Measurements from ENCODE around the gene ACSM5.

The ACSM5 gene, protein sequence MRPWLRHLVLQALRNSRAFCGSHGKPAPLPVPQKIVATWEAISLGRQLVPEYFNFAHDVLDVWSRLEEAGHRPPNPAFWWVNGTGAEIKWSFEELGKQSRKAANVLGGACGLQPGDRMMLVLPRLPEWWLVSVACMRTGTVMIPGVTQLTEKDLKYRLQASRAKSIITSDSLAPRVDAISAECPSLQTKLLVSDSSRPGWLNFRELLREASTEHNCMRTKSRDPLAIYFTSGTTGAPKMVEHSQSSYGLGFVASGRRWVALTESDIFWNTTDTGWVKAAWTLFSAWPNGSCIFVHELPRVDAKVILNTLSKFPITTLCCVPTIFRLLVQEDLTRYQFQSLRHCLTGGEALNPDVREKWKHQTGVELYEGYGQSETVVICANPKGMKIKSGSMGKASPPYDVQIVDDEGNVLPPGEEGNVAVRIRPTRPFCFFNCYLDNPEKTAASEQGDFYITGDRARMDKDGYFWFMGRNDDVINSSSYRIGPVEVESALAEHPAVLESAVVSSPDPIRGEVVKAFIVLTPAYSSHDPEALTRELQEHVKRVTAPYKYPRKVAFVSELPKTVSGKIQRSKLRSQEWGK

DNA sequence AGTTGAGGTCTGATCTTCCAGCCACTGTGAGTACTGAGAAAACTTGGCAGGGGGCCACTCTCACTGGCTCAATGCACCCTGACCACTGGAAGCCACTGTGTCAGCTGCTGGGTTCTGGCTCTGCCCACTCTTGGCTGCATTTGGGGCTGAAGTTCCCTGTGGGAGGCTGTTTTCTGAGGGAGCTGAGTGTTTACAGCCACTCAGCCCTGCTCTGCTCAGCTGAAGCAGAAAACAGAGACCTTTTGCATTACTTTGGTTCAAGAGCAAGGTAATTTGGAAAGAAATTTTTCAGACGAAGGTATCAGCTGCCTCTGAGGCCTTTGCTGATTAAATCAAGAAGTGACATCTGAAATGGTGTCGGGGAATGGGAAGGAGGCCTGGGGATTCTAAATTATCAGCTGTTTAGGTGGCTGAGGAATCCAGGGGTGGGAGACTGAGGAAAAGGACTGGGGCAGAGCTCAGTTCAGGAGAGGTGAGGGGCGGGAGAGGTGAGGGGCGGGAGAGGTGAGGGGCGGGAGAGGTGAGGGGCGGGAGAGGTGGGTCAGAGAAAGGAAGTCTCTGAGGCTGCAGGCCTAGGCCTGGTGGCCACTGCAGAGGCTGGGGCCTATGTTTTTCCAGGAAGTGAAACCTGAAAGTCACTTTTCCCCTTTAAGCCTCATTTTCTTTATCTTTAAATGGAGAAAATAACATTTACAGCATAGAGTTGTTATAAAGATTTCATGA is at the start of gene ACSM5:
Gene ACSM5, plus strand, starts transcription at position 137 of the 723 bp plus-strand sequence. CDS start 1,951 bp downstream, outside the sequence.
- no peak for DNase-seq

- DNase-seq = no peak
These were observed 49.3 kb upstream of the ACSM5 start for GRCh38 chr16:20359997-20360396.

- DNase-seq = no peak
These were observed 46.1 kb upstream of the ACSM5 start for GRCh38 chr16:20363191-20363590.

DNA sequence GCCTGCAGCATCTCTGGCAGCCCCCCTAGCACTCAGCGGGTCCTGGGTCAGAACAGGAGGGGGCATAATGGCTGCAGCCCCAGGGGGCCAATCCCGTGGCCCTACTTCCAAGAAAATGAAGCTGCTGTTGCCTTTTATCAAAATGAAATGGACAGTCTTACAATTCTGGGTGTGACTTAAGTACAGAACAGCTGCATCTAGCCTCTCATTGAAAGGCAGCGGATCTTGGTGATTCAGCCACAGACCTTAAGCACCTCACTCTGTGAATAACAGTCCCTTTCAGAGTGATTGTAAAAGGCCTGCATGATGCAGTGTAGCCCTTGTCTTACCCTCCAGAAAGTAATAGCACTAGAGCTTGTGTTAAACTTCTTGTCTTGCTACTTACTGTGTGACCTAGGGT is 45.3 kb upstream of the ACSM5 start:
- no peak for DNase-seq

DNA sequence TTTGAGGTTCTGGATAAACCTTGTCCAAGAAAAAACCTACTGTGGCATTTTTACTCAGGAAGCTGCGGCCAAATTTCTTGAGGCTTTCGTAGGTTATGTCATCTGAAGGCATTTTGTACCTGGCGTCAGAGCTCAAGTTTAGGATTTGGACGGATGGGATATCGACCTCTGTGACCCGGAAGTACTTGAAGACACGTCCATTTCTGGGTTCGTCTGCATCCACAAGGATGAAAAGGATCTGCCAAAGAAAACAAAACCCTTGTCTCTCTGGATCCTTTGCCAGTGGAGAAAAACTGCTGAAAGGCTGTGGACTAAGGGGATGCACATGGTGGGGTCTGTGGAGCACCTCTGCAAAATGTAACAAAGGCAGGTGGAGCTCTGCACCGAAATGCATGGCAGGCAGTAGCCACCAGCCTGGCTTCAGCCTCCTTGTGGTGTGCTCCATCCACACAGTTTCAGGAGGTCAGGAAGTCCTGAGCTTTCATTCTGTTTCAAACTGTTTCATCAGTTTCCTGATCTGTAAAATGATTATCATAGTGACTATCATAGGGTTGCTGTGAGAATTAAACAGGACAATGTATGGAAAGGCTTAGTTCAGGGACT is 39.8 kb upstream of the ACSM5 start:
- DNase-seq = no peak

GRCh38 chr16:20372701-20373100 is 36.6 kb upstream of the ACSM5 start:
- no peak for DNase-seq

DNA sequence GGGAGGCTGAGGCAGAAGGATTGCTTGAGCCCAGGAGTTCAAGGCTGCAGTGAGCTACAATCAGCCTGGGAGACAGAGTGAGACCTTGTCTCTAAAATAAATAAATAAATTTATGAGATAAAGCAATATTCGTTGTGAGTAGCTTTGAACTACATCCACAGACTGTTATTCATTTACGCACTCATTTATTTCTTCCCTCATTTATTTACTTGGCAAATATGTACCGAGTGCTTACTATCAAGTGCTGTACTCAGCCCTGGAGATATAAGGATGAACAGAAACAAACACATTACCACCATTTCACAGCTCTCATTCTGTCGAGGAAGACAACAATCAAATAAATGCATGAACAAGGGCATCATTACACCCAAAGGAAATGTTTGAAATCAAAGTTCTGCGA is 32.2 kb upstream of the ACSM5 start:
- DNase-seq = no peak

DNA sequence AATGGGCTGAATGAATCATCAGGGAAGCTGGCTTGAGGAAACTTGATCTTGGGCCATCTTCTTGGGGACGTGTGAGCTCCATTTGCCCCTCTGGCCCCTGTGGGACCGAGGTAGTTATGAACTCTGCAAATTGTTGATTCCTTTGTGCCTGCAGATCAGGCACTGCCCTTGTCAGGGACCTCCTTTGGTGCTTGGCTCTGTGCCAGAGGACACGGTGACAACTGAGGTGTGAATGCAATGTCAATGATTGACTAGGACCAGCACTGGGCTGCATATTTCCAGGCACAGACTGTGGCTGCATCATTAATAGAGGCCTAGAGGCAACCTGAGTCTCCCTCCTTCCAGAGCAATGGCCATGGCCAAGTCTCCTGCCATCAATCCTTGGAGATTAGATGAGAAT is 28.6 kb upstream of the ACSM5 start:
- no peak for DNase-seq

- no peak for DNase-seq
These were observed 27.0 kb upstream of the ACSM5 start for GRCh38 chr16:20382202-20382948.

GRCh38 chr16:20383106-20384029 is 26.0 kb upstream of the ACSM5 start:
- DNase-seq = peak; percentile 42

DNA sequence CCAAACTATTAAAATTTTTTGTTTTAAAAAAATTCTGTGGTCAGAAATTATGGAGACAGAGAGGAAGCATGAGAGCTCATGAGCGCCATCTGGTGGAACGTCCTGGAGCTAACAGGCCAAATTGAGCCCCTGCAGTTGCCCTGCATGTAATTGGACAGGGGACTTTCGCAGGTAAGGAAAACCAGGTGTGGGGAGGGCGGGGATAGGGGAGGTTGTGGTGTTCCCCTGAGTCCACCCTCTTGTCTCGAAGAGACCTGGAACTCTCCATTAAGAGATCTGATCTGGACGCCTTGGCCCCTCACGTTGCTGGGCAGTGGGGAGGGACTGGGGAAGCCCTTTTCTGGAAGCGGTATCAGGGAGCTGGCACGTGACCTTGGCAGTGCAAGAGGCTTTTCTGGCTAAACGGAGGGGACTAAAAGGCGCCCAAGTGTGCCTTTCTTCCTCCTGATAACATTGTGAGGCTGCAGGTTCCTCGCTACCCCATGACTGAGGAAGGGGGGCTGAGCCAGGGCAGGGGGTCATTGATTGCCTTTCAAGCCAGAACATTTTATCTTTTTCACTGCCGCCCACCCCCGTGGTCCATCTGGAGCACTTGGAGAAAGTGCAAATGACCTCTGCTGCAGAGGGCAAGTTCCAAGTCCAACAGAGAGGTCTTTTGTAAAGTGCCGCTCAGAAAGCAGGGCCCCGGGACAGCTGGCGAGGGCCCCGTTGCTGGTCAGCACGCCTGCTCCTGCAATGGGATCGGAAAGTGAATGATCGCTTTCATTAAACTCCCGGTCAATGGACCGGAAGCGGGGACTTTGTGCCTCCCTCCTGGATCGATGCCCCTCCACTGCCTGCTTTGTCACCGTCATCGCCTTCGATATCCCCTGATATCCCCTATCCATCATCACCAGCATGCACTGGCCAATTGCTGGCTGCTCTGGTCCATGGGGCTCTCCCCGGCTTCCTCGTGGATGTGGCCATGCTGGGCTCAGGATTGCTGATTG is 23.2 kb upstream of the ACSM5 start:
- peak; percentile 35 for DNase-seq

GRCh38 chr16:20387978-20388377 is 21.4 kb upstream of the ACSM5 start:
- DNase-seq = no peak

DNA sequence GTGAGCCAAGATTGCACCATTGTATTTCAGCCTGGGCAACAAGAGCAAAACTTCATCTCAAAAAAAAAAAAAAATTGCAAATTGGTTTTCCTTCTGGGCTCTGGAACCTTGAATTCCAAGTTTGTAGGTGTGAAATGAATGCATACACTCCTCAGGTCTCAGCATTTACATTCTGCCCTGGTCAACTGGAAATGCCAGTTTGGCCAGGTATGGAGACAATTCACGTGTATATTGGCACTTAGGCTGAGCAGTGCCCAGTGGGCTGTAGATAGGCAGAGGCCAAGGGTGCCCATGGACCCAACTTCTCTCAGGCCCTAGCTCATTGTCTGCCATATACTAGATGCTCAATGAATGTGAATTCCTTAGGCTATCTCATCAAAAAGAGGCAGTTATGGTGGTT is 20.5 kb upstream of the ACSM5 start:
- no peak for DNase-seq

DNA sequence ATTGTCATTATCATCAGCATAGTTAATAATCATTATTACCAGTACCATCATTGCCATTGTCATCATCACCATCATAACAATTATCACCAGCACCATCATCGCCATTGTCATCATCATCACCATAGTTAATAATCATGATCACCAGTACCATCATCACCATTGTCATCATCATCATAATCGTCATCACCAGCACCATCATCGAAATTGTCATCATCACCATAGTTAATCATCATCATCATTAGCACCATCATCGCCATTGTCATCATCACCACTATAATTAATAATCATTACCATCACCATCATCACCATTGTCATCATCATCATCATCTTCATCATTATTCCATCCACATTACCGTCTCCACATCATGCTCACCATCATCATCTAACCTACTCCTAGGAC is 18.3 kb upstream of the ACSM5 start:
- DNase-seq = no peak

DNA sequence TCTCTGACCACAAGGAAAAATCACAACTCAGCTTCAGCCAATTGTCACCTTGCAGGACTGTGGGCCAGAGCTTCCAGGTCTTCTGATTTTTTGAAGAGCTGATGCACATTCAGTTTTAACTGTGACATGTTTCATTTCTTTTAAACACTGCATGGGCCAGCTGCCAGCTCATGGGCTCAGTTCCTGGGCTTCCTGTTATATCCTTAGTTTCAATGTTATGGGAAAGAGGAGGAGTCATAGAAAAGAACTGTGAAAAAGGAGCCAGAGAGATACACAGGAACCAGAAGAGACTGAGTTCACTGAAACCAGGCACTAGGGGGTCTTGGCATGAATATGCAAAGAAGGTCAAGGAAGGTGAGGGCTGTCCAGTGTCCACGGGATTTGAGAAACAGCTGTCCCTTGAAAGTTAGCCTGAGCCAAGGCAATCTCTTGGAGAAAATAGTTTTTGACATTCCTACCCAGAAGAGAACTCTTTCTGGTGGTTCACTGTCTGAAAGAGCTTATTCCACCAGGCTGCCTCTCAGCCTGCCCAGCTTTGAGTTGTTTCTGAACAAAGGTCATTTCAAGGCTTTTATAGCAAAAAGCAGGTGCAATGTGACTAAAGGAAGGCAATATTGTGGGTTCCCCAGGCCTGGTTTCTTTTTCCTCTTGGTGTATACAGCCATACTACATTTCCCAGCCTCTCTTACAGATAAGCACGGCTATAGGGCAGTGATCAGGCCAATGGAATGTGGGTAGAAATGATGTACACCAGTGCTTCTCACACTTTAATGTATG is 15.3 kb upstream of the ACSM5 start:
- no peak for DNase-seq

GRCh38 chr16:20395946-20396345 is 13.4 kb upstream of the ACSM5 start:
- DNase-seq = no peak

DNA sequence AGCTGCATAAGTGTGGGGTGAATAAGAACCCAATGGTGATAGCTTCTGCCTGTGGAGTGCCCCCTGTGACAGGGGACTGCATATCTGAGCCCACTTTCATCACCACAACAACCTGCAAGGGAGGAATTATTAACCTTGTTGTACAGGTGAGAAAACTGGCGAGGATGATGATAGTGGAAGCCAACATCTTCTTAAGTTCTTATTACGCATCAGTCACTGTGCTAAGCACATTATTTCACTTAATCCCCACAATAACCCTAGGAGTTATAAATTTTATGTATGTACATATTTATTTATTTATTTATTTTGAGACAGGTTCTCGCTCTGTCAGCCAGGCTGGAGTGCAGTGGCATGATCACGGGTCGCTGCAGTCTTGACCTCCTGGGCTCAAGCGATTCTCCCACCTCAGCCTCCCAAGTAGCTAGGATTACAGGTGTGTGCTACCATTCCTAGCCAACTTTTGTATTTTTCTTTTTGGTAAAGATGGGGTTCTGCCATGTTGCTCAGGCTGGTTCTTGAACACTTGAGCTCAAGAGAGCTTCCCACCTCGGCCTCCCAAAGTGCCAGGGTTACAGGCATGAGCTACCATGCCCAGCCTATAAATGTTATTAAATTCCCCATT is 12.4 kb upstream of the ACSM5 start:
- DNase-seq = no peak

GRCh38 chr16:20397468-20398074 is 11.8 kb upstream of the ACSM5 start:
- no peak for DNase-seq

DNA sequence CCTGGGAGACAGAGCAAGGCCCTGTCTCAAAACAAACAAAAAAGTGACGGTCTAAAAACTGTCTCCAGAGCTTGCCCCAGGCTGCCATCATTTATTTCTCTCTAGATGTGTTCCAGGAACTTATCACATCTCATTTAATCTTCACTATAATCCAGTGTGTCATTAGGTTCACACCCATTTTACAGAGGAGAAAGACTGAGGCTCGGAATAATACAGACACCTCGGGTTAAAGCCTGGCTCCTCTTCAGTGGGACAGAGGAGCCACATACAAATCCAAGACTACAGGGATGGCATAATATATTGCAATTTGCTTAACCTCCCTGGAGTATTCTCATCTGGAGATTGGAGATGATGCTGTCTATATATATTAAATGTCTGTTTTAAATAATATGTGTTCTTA is 10.7 kb upstream of the ACSM5 start:
- no peak for DNase-seq

All from CD4-positive, alpha-beta T cell treated with Interleukin-21 for 1 hour (primary cell).